CD4-positive, alpha-beta memory T cell (primary cell): ENCODE results near the gene WASL. TPM values are rescaled to one million over a fixed set of nuclear protein-coding genes. Genes with fewer than 3 reads are reported as not detected.

Source experiments
- CTCF ChIA-PET: fragments of 350-600 bp; sonication (Branson Sonifier 250); formaldehyde crosslinking; loops from one replicate; lab custom pipeline; 2021; ENCODE audit warnings: inconsistent platforms; ENCODE audit not compliant: partially characterized antibody; lab: Charles Lee
- POLR2A ChIA-PET: fragments of 350-600 bp; sonication (Branson Sonifier 250); formaldehyde crosslinking; loops from one replicate; lab custom pipeline; 2021; ENCODE audit not compliant: partially characterized antibody; lab: Charles Lee
- DNase-seq, 5 donors: peaks; one replicate each; pipeline versions ENCODE4 v3.0.0 to v3.0.0-alpha.2; 2020 to 2022; ENCODE audit warnings: mixed read lengths in 1 of 5
- H3K27ac ChIP-seq: one replicate; pipeline ENCODE4 v1.7.0; 2013; ENCODE audit warnings: low read depth, low read length
- H3K27me3 ChIP-seq: 2 replicates; pipeline ENCODE4 v1.7.0; 2013; ENCODE audit warnings: mild to moderate bottlenecking, low read length, moderate library complexity; ENCODE audit not compliant: insufficient read depth
- H3K36me3 ChIP-seq: 2 replicates; pipeline ENCODE4 v1.7.0; 2013; ENCODE audit warnings: mild to moderate bottlenecking, low read length, moderate library complexity; ENCODE audit not compliant: insufficient read depth
- H3K4me1 ChIP-seq: 2 replicates; pipeline ENCODE4 v1.7.0; 2013; ENCODE audit warnings: mild to moderate bottlenecking, low read length, moderate library complexity; ENCODE audit not compliant: insufficient read depth
- H3K4me3 ChIP-seq, 2 donors: one replicate each; pipeline ENCODE4 v1.7.0; 2013; ENCODE audit warnings: low read length in 2 of 2, mild to moderate bottlenecking in 1 of 2
- H3K9me3 ChIP-seq, 2 donors: one replicate each; pipeline ENCODE4 v1.7.0; 2013; ENCODE audit warnings: low read length in 2 of 2, control low read depth in 1 of 2; ENCODE audit not compliant: control insufficient read depth in 1 of 2
- H3K27ac Mint-ChIP-seq, 7 donors: one replicate each; pipeline ENCODE4 v1.8.0; 2020 to 2021; ENCODE audit warnings: mixed read lengths in 7 of 7, mild to moderate bottlenecking in 6 of 7, inconsistent platforms in 3 of 7, moderate library complexity in 3 of 7
- H3K27me3 Mint-ChIP-seq, 2 donors: one replicate each; pipeline ENCODE4 v1.8.0; 2020 to 2021; ENCODE audit warnings: mixed read lengths in 2 of 2
- H3K36me3 Mint-ChIP-seq, 2 donors: one replicate each; pipeline ENCODE4 v1.8.0; 2020 to 2021; ENCODE audit warnings: mixed read lengths in 2 of 2, inconsistent platforms in 1 of 2, mild to moderate bottlenecking in 1 of 2
- H3K4me1 Mint-ChIP-seq, 4 donors: one replicate each; pipeline ENCODE4 v1.8.0; 2020 to 2021; ENCODE audit warnings: mixed read lengths in 4 of 4, mild to moderate bottlenecking in 1 of 4
- H3K4me3 Mint-ChIP-seq, 8 donors: one replicate each; pipeline ENCODE4 v1.8.0; 2020 to 2021; ENCODE audit warnings: mixed read lengths in 8 of 8, mild to moderate bottlenecking in 7 of 8, moderate library complexity in 6 of 8, inconsistent platforms in 3 of 8
- H3K9me3 Mint-ChIP-seq, 8 donors: one replicate each; pipeline ENCODE4 v1.8.0; 2020 to 2021; ENCODE audit warnings: mixed read lengths in 8 of 8, mild to moderate bottlenecking in 5 of 8, inconsistent platforms in 3 of 8, moderate library complexity in 1 of 8
- intact Hi-C: fragments of 100-400 bp; cut with micrococcal nuclease; formaldehyde crosslinking; loops from one replicate; pipeline ENCODE4 v1.15.1; 2023
- polyA plus RNA-seq, 2 donors: library from polyadenylated mRNA; unstranded; fragments of 300-500 nt; fragmentation: Illumina TruSeq; gene quantifications; one replicate each; pipeline ENCODE4 v1.2.3, GENCODE V29; 2021
- total RNA-seq, 2 experiments: library from RNA; stranded (reverse); gene quantifications; one replicate each; pipeline ENCODE4 v1.2.3, GENCODE V29; 2021

Gene WASL
- total and polyA plus RNA-seq, 4 experiments from 2014 or later, result 1.9 to 13.5 (median 7.8) TPM

DNA sequence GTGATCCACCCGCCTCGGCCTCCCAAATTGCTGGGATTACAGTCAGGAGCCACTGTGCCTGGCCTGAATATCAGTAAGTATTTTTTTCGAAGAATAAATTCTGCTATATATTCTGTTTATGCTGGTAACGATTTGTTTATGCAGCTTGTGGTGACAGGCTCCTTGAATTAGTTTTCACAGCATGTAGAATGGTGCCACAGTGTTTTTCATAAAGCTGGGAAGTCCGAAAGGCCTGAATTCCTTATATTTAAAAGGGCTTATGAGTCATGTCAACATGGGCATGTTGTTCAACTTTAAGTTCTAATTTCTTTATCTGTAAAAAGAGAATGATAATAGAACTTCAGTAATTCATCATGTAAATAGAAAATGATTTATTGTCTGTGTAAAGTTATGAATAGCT, 42.2 kb upstream of the WASL start:
- no peaks in the 10 kb centered on the region for H3K9me3 Mint-ChIP-seq
- H3K27me3 Mint-ChIP-seq, result peaks cover 3 to 6% of the 10 kb centered on the region in 2 donors
- no peak overlapping the region for H3K4me3 Mint-ChIP-seq
- Histone ChIP-seq H3K36me3 (no peaks in the 10 kb centered on the region), H3K4me1 (no peaks in the 10 kb centered on the region), H3K27ac (no peak overlapping the region), H3K27me3 (no peaks in the 10 kb centered on the region), H3K4me3 (no peak overlapping the region), H3K9me3 (no peaks in the 10 kb centered on the region)
- no peaks in the 10 kb centered on the region for H3K4me1 Mint-ChIP-seq
- H3K36me3 Mint-ChIP-seq, result no peaks in the 10 kb centered on the region
- H3K27ac Mint-ChIP-seq, result no peak overlapping the region
- intact Hi-C loops, result no loop called here
- DNase-seq, result no peak
- POLR2A ChIA-PET, result no interaction called here
- CTCF ChIA-PET, result no interaction called here

DNA sequence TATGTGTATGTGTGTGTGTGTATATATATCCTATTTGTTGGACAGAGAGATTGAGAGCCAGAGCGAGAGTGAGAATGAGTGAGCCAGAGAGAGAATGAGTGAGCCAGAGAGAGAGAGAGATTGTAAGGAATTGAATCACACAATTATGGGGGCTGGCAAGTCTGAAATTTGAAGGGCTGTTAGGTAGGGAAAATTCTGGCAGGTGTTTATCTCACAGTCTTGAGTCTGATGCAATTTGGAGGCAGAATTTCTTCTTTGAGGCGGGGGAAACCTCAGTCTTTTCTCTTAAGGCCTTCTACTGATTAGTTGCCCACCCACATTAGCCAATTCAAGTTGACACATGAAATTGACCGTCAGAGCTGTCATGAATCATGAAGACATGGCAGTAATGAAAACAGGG, 41.0 kb upstream of the WASL start:
- ChIA-PET POLR2A (no interaction called here), CTCF (interaction anchor here (1.8 kb wide), 1 partner anchor 8 kb away, joined by 6 read pairs; no protein-coding TSS in a partner anchor)
- intact Hi-C loops, result no loop called here

DNA sequence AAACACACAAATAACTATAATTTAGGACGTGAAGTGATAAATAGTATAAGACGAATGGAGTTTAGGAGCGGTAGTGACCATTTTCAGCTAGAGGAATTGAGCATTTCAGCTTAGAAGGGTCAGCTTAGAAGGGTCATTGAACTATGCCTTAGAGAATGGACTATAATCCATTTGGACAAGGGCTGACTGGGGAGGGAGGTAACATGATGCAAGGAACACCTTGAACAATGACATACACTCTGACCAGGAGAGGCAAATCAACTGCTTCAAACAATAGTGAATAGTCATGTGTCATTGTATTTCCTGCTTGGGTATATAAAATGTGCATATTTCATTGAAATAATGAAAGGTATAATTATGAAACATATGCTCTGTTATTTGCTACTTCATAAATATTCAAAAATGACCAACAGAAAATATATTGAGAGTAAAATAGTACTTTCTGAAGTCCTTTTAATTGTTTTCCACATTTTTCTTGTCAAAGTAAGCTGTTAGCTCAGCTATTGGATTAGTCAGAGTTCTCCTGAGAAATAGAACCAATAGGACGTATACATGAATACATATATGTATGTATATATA, 40.5 kb upstream of the WASL start:
- CTCF ChIA-PET, result interaction anchor here (1.8 kb wide), 1 partner anchor 9 kb away, joined by 6 read pairs; no protein-coding TSS in a partner anchor
- H3K36me3 ChIP-seq, result no peaks in the 10 kb centered on the region
- H3K27ac ChIP-seq, result no peak overlapping the region
- no peaks in the 10 kb centered on the region for H3K27me3 ChIP-seq
- no peak for DNase-seq
- Mint-ChIP-seq H3K36me3 (no peaks in the 10 kb centered on the region), H3K9me3 (no peaks in the 10 kb centered on the region), H3K27ac (no peak overlapping the region), H3K4me1 (no peaks in the 10 kb centered on the region), H3K4me3 (no peak overlapping the region), H3K27me3 (peaks cover 5 to 6% of the 10 kb centered on the region in 2 donors)
- POLR2A ChIA-PET, result no interaction called here
- no peaks in the 10 kb centered on the region for H3K9me3 ChIP-seq
- no peaks in the 10 kb centered on the region for H3K4me1 ChIP-seq
- no peak overlapping the region for H3K4me3 ChIP-seq
- intact Hi-C loops, result no loop called here

More for the DNA sequence above, 41.0 kb upstream of the WASL start:
- no peaks in the 10 kb centered on the region for H3K36me3 ChIP-seq
- Mint-ChIP-seq H3K4me3 (no peak overlapping the region), H3K27ac (no peak overlapping the region), H3K9me3 (no peaks in the 10 kb centered on the region), H3K4me1 (no peaks in the 10 kb centered on the region), H3K27me3 (peaks cover 3 to 6% of the 10 kb centered on the region in 2 donors), H3K36me3 (no peaks in the 10 kb centered on the region)
- no peak overlapping the region for H3K4me3 ChIP-seq
- no peaks in the 10 kb centered on the region for H3K9me3 ChIP-seq
- H3K4me1 ChIP-seq, result no peaks in the 10 kb centered on the region
- DNase-seq, result no peak
- no peaks in the 10 kb centered on the region for H3K27me3 ChIP-seq
- no peak overlapping the region for H3K27ac ChIP-seq

DNA sequence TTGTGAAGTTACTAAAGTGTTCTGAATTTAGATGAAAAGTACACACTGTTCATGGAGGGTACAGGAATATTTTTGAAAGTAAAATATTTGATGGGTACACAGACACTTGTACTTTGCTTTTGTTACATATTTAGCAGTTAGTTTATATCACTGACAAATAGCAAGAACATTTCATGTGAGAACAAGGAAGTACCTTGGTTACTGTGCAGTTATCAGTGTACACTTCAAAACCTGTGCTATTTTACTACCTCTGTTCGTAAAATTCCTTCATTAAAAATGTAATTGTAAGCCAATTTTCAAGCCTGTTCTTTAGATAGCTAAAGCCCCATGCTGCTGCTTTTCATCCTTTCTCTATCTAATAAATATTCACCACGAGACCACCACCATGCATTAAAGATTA, 39.8 kb upstream of the WASL start:
- Histone ChIP-seq H3K9me3 (no peaks in the 10 kb centered on the region), H3K36me3 (no peaks in the 10 kb centered on the region), H3K27me3 (no peaks in the 10 kb centered on the region), H3K27ac (no peak overlapping the region), H3K4me1 (no peaks in the 10 kb centered on the region), H3K4me3 (no peak overlapping the region)
- intact Hi-C loops, result no loop called here
- CTCF ChIA-PET, result interaction anchor here (1.8 kb wide), 1 partner anchor 9 kb away, joined by 6 read pairs; no protein-coding TSS in a partner anchor
- Mint-ChIP-seq H3K4me1 (no peaks in the 10 kb centered on the region), H3K36me3 (no peaks in the 10 kb centered on the region), H3K9me3 (no peaks in the 10 kb centered on the region), H3K27ac (no peak overlapping the region), H3K27me3 (peaks cover 3% of the 10 kb centered on the region in 2 donors), H3K4me3 (no peak overlapping the region)
- POLR2A ChIA-PET, result no interaction called here
- no peak for DNase-seq

DNA sequence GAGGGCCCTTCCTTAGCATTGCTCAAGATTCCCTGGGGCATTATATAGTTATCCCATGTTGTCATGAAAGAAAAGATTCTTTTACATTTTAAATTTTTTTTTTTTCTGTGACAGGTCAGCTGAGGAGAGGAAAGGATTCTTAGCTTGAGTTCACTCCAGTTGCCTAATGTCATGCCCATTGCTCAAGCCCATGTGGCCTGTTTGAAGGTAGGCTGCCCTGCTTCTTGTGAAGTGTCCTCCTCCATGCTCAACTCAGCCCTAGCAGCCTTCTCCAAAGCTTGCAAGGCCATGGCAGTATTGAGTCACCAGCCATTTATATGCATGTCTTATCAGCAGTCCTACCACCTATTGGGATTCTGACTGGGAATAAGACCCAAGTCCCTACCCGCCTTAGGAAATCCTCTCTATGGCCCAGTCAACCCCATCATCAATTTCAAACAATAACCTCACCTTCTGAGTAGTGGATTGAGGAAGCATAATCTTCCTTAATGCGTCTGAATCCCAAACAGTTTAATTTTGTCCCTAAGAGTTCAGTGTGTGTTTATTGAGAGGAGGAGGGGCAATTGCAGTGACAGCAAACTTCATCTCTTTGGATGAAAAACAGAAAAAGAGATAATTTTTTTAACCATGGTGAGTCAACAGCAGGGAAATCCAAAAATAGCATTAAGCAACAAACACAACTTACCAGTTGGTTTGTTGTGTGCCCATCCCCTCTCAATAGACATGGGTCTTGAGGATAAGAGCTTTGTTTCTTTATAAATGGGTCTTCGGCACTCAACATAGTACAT, 38.6 kb upstream of the WASL start:
- Mint-ChIP-seq H3K4me3 (no peak overlapping the region), H3K9me3 (no peaks in the 10 kb centered on the region), H3K27ac (no peak overlapping the region), H3K27me3 (peaks cover 3% of the 10 kb centered on the region in 2 donors), H3K36me3 (no peaks in the 10 kb centered on the region), H3K4me1 (no peaks in the 10 kb centered on the region)
- Histone ChIP-seq H3K27me3 (no peaks in the 10 kb centered on the region), H3K4me3 (no peak overlapping the region), H3K9me3 (no peaks in the 10 kb centered on the region), H3K4me1 (no peaks in the 10 kb centered on the region), H3K27ac (no peak overlapping the region), H3K36me3 (no peaks in the 10 kb centered on the region)
- ChIA-PET POLR2A (no interaction called here), CTCF (interaction anchor here (0.7 kb wide), 1 partner anchor 9 kb away, joined by 3 read pairs; no protein-coding TSS in a partner anchor)
- DNase-seq, result no peak
- intact Hi-C loops, result no loop called here

DNA sequence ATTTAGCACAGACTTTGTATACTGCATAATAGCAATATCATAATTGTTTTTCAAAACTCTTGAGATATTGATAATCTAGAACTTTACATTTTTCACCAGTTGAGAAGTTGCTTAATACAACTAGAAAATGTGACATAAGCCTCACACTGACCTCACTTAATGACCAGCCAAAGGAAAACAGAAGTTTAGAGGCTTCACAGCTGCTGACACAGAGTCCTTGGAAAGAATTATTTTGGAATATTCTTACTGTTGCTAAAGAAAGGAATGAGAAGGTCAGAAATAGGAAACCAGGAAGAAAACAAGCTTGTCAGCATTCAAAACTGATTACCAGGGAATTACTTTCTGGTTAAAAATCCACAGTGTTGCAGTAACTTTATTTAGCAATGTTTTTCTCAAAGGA, 35.5 kb upstream of the WASL start:
- no peaks in the 10 kb centered on the region for H3K9me3 Mint-ChIP-seq
- no peak overlapping the region for H3K27ac Mint-ChIP-seq
- no peaks in the 10 kb centered on the region for H3K4me1 Mint-ChIP-seq
- Histone ChIP-seq H3K4me1 (no peaks in the 10 kb centered on the region), H3K36me3 (no peaks in the 10 kb centered on the region), H3K4me3 (no peak overlapping the region), H3K27me3 (no peaks in the 10 kb centered on the region), H3K27ac (no peak overlapping the region), H3K9me3 (no peaks in the 10 kb centered on the region)
- H3K36me3 Mint-ChIP-seq, result no peaks in the 10 kb centered on the region
- no peak overlapping the region for H3K4me3 Mint-ChIP-seq
- CTCF ChIA-PET, result no interaction called here
- intact Hi-C loops, result no loop called here
- H3K27me3 Mint-ChIP-seq, result peaks cover 1 to 8% of the 10 kb centered on the region in 2 donors
- DNase-seq, result no peak
- POLR2A ChIA-PET, result no interaction called here

DNA sequence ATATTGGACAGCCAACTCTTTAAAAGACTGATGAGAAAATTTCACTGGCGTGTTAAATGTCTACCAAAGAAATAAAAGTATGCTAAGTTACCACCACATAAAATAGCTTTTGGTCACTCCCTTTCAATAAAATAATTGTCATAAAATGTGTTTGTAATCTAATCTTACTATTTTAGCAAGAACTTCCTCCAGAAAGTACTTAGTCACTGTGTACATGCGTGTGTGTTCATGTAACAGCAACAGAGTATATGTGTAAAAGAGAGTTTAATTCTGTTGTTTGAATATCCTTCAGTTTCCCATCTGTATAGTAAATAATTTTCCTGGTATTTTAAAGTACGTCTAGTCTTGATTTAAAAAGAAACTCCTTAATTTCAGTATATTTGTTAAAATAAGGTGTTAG, 35.0 kb upstream of the WASL start:
- Histone ChIP-seq H3K4me3 (no peak overlapping the region), H3K4me1 (no peaks in the 10 kb centered on the region), H3K27ac (no peak overlapping the region), H3K9me3 (no peaks in the 10 kb centered on the region), H3K36me3 (no peaks in the 10 kb centered on the region), H3K27me3 (no peaks in the 10 kb centered on the region)
- intact Hi-C loops, result no loop called here
- Mint-ChIP-seq H3K27ac (no peak overlapping the region), H3K4me1 (no peaks in the 10 kb centered on the region), H3K36me3 (no peaks in the 10 kb centered on the region), H3K27me3 (peaks cover 1 to 8% of the 10 kb centered on the region in 2 donors), H3K9me3 (no peaks in the 10 kb centered on the region), H3K4me3 (no peak overlapping the region)
- CTCF ChIA-PET, result no interaction called here
- POLR2A ChIA-PET, result no interaction called here
- no peak for DNase-seq
